NCI-H1436 (cell line): ENCODE results near the gene BUD13.
"Not testable (repeated sequence)": the region's sequence is repeated elsewhere in the genome, so short reads cannot be mapped to it uniquely, and the experiment has no call there.

Experiments used
- DNase-seq: peaks from one replicate; lab custom pipeline; 2025; lab: John Stamatoyannopoulos, UW

Gene BUD13, protein sequence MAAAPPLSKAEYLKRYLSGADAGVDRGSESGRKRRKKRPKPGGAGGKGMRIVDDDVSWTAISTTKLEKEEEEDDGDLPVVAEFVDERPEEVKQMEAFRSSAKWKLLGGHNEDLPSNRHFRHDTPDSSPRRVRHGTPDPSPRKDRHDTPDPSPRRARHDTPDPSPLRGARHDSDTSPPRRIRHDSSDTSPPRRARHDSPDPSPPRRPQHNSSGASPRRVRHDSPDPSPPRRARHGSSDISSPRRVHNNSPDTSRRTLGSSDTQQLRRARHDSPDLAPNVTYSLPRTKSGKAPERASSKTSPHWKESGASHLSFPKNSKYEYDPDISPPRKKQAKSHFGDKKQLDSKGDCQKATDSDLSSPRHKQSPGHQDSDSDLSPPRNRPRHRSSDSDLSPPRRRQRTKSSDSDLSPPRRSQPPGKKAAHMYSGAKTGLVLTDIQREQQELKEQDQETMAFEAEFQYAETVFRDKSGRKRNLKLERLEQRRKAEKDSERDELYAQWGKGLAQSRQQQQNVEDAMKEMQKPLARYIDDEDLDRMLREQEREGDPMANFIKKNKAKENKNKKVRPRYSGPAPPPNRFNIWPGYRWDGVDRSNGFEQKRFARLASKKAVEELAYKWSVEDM

DNA sequence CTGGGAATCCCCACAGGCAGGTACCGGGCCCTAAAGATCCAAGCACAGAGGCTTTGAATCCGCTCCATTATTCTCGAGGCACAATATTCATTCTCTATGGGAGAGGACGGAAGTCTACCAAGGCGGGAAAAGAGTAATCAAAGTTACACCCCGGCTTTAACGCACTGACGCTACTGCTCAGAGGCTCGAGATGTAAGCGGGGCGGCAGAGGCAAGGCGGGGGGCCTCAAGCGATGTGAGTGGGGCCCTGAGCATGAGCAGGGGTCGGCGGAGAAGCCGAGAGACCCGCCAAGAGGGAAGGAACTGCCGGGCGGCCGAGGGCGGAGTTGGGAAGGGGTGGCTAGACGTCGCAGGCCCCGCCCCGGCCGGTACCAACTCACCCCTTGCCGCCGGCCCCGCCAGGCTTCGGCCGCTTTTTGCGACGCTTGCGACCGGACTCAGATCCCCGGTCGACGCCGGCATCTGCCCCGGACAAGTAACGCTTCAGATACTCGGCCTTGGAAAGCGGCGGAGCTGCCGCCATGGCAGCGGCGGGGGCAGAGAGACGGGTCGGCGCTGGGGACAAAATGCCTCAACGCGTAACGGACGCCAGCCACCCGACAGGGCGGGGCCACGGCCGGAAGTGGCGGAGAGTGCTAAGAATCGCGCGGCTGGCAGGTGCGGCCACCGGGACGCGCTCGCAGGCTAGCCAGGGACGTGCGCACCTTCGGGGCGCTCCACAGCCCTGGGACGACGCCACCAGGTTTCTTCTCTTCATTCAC lies at the start of gene BUD13:
BUD13 (minus strand) TSS at position 545 of the 760 bp plus-strand sequence; CDS start at position 522, 23 bp downstream.
- DNase-seq = peak; percentile 87

DNA sequence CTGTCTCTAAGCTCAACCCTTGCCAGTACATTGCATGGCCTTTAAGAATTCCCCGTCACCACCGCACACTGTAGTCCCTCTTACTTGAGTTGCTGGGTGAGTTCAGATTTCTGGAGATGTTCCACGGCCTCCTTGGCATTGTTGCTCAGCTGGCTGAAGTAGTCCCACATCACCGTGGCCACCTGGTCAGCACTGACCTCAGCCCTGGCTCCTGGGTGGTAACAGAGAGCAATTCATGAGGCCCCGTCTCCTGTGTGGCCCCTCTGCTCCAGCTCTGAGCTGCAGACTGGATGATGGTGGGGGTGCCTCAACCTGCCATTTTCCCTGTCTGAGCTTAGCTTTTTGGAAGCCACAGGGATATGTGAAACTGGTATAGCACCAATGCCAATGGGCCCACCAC lies 49.8 kb upstream of the BUD13 start:
- DNase-seq = no peak

DNA sequence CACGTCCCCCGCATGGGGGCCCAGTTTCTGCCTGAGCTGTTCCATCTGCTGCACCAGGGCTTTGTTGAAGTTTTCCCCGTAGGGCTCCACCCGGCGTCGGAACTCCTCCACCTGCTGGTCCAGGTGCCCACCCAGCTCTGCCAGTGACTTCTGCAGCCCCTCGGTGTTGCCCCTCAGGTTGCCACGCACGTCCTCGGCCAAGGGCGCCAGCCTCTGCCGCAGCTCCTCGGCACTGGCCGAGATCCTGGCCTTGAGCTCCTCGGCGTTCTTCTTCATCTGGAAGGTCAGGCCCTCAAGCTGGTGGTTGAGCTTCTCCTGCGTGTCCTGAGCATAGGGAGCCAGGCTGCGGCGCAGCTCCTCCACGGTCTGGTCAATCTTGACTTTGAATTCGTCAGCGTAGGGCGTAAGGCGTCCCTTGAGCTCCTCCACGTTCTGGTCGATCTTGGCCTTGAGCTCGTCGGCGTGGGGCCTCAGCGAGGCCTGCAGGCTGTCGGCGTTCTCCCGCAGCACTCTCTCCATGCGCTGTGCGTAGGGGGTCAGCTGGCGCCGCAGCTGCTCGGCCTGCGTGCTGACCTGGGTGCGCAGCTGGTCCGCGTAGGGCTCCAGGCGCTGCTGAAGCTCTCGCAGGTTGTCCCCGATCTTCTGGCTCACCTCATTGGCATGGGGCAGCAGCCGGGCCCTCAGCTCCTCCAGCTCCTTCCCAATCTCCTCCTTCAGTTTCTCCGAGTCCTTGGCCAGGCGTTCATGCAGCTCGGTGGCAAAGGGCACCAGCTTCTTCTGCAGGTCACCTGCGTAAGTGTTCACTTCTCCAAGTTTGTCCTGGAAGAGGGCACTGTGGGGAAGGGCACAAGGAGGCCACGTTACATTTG lies 48.5 kb upstream of the BUD13 start:
- DNase-seq = no peak

DNA sequence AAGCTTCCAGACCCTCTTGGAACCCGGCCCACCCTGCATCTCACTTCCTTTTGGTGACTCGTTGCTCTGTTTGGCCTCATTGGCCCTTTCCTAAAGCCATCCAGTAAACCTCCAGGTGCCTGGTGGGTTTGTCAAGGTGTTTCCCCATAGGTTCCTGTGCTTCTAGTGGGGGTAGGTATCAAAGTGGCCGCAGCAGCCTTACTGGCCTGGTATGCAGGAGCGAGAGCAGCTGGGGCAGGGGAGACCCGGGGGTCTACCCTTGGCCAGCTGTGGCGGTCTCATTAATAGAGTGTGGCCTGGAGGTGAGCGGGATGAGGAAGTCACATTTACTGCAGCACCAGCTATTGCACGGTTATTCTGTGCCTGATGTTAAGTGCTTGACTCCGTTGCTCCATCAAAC lies 46.3 kb upstream of the BUD13 start:
- no peak for DNase-seq

DNA sequence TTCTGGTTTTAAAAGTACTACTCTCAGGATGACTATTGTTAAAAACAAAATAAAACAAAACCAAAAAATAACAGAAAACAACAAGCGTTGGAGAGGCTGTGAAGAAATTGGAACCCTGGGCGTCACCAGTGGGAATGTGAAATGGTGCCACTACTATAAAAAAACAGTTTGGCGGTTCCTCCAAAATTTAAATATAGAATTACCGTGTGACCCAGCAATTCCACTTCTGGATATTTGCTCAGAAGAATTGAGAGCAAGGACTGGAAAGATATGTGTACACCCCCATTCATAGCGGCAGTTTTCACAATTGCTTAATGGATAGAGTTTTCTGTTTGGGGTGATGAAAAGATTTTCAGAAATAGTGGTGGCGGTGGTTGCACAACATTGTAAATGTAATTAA lies 41.7 kb upstream of the BUD13 start:
- no peak for DNase-seq

DNA sequence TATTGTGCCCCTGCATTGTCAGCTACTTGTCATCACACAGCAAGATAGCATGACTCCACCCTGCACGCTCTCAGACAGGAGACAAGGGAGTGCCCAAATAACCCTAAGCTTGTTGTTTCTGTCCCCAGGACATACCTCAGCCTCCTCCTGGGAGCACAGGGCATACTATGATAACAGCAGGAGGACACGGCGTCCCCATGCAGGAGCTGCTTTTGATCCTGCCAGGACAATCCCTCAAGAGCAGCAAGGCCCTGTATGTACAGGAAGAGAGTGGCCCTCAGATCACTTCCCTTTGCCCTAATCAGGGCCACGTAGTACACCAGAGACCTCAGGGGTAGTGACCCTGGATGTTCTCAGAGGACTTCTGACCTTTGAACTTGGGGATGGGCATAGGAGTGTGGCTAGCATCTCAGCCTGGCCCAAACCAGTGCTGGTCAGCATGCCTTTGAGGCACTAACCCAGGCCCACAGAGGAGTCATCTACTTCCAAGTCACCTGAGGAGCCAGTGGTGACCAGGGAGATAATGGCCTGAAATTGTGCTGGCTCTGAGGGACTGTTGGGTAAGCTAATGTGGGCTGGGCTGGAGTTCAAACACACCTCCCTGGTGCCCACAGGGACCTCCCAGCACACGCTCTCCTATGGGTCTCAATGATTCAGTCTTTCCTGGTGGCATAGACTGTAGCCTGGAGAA lies 41.1 kb upstream of the BUD13 start:
- DNase-seq = no peak

DNA sequence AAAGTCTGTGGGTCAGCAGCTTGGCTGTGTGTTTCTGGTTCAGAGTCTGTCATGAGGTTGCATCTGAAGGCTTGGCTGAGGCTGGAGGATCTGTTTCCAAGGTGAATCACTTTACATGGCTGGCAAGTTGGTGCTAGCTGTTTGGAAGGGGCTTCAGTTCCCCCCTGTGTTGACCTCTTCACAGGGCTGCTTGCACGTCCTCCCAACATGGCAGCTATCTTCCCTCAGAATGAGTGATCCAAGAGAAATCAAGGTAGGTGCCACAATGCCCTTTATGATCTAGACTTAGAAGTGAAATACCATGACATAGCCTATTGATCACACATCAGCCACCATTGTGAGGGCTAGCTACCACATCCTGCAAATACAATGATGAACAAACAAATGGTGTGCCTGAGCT lies 40.4 kb upstream of the BUD13 start:
- no peak for DNase-seq

DNA sequence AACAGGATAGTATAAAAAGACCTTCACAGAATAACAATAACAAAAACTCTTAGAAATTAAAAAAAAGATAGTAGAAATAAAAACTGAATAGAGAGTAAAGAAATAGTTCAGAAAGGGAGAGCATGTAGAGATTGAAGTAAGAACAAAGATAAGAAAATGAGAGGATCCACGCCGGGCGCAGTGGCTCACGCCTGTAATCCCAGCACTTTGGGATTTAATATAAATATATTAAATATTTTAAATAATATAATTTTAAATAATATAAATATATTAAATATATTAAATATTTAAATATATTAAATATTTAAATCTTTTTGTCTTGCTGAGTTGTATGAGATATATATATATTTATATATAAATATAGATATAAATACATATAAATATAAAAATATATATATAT lies 39.3 kb upstream of the BUD13 start:
- no peak for DNase-seq

DNA sequence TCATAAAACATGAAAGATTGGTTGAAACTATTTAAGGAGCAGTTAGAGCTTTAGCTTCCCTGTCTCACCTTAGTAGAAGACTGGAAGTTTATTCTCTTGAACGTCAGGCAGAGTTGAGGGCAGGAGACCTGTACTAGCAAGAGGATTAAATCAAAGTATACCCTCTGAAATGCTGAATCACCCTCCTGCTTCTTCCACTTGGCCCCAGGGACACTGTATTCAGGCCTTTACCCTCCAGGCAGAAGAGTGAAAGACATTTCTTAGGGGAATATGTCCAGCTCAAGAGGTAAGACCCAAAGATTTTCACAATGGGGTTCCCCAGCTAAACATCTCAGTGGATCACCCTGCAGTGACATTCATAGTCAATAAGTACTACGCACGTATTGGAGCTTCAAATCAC lies 38.4 kb upstream of the BUD13 start:
- DNase-seq = no peak

DNA sequence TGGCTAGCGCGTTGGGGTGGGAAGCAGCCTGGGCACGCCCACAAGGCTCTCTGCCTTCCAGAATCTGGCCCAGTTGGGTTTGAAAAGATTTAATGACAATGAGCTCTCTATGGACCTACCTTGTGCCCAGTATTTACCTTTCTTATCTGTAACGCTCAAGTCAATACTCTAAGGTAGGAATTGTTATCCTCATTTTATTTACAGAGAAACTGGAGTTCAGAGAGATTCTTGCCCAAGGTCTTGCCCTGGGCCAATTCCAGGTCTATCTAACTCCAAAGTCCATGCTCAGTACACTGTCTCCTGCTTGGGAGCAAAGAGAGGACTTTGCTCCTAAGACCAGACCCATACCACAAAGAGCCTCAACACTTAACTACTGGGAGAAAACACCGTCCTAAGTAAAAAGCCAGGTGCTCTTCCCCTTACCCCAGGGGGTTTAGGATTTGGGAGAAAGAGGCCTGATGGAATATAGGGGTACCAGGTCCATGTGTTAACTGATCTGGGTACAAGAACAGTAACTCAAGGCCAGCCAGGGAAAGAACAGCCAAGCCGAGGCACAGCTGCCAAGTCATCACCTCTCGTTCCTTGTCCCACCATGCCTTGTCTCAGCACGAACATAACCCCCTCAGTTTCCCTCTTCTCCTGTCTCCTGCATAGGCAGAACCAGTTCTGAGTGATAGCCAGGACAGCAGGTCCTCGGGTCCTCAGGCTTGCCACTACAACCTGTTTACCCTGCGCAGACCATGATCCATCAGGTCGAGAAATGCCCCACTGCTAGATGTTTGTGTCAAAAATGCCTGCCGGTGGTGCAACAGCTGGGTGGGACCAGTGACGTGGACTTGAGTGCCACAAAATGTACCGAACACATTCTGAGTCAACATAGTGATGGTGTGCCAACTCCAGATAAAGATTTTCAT lies 35.7 kb upstream of the BUD13 start:
- no peak for DNase-seq

DNA sequence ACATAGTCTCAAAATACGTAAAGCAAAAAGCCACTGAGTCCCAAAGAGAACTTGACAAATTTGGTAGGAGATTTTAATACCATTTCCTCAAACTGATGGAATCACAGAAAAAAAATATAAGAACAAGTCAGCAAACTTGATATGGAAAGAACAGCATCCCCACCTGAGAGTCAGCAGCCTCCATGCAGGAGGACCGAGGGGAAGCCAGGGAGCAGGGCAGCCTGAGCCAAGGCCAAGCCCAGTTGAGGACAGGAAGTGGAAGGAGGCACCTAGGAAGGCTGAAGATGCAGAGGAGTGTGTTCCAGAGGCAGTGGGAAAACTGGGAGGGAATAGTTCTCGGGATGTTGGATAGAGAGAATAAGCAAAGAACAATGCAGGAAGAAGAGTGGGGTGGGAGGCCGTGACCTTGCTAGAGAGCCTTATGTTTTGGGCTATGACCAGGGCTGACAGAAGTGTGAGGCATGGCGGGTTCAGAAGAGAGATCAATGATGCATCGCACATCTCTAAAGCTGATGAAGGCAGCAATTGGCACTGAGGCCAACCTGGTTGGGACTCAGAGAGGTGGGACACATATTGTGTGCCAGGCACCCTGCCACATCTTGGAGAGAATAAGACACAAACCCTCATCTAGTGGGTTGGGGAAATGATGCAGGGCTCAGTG lies 34.9 kb upstream of the BUD13 start:
- DNase-seq = no peak

DNA sequence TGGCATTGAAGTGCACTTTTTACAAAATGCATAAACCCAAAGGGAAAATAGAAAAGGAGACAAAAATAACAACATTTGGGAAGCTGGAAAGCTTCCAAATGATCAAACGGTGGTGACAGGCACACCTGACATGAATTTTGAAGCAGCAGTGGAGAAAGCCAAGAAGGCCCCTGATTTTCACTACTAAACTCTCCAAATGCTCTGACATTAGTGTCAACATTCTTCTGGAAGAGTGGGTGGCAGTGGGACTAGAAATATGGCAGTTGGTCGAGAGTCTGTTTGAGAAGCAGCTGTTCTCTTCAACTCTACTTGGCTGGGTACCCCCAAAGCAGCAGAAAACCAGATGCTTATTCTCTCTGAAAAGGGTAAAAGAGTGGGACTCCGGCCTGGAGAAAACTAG lies 31.2 kb upstream of the BUD13 start:
- no peak for DNase-seq

DNA sequence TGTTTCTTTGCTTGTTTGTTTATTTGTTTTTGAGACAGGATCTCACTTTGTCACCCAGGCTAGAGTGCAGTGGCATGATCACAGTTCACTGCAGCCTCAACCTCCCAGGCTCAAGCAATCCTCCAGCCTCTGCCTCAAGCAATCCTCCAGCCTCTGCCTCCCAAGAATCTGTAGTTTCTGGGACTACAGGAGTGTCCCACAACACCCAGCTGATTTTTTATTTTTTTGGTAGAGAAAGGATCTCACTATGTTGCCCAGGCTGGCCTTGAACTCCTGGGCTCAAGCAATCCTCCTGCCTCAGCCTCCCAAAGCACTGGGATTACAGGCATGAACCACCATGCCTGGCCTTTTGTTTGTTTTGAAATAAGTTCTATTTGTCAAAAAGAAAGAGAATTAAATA lies 28.9 kb upstream of the BUD13 start:
- DNase-seq = not testable (repeated sequence)

DNA sequence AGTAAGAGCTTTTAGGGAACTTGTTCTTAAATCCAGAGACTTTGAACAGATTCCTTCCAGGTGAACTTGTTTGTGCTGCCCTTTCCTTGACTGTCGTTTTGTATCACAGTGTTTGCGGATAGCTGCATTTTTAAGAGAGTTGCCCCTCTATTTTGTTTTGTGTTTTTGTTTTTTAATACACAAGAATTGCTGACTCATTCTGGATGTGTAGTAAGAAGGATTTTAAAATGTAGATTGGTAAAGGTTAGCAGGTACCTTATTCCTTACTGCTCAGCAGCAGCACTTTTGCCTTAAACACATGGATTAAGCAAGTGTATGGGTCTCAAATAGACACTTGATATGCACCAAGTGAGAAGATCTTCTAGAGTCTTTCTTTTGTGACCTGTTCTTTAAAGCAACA lies 27.8 kb upstream of the BUD13 start:
- no peak for DNase-seq

DNA sequence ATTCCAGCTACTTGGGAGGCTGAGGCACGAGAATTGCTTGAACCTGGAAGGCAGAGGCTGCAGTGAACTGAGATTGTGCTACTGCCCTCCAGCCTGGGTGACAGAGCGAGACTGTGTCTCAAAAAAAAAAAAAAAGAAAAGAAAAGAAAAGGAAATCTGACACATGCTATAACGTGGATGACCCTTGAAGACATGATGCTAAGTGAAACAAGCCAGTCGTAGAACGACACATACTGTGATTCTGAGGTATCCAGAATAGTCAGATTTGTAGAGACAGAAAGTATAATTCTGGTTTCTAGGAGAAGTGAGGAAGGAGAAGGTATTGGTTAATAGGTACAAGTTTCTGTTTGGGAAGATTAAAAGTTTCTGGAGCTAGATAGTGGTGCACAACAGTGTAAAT lies 25.6 kb upstream of the BUD13 start:
- DNase-seq = no peak

DNA sequence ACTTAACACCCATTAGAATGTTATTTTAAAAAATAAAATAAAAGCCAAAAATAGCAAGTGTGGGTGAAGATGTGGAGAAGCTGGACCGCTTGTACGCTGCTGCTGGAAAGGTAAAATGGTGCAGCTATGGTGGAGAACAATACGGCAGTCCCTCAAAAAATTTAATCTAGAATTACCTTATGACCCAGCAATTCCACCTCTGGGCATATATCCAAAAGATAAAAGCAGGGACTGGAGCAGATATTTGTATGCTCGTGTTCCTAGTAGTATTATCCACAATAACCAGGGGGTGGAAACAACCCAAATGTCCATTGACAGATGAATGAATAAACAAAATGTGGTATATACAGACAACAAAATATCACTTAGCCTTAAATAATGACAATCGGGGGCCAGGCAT lies 25.0 kb upstream of the BUD13 start:
- DNase-seq = no peak

DNA sequence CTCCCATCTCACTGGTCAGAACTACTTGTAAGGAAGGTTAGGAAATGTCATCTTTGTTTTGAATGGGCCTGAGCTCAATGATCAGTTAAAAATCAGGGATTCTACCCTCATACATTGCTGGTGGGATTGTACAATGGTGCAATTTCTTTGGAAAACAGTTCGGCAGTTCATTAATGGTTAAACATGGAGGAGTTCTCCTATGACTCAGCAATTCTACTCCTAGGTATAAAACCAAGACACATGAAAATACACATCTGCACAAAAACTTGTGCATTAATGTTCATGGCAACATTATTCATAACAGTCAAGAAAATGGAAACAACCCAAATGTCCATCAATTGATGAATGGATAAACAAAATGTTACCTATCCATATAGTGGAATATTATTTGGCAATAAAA lies 23.8 kb upstream of the BUD13 start:
- DNase-seq = no peak

DNA sequence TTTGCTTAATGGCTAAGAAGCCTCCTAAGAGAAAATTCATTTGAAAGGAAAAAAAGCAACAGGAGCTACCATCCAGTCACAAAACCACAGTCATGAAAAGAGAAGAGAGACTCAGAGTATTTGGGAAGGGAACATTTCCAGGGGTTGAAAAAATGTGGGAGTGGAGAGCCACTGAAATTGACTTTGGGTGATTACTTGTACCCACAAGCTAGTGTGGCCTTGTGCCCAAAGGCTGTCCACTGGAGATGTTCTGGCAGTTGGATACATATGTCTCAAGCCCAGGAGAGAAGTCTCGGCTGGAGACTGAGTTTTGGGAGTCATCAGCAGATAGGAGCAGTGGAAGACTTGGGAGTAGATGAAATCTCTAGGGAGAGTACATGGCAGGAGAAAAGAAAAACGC lies 22.1 kb upstream of the BUD13 start:
- DNase-seq = no peak

DNA sequence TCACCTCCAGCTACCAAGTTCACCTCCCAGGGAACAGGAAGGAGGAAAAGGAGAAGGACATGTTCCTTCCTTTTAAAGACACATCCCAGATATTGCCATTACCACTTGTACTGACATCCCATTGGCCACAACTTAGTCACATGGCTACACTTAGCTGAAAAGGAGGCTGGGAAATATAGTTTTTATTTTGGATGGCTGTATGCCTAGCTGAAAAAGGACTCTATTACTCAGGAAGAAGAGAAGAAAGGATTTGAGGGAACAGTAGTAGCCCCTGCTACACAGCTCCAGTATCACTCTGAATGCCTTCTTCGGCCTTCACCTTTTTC lies 20.9 kb upstream of the BUD13 start:
- no peak for DNase-seq
